Endothelial cell of umbilical vein (primary cell): ENCODE results near the gene C5orf15. TPM values are rescaled to one million over a fixed set of nuclear protein-coding genes. Genes with fewer than 3 reads are reported as not detected.

Experiments
- BruUV-seq: library from RNA; stranded (reverse); fragments of 400-500 nt; replicated peaks from 2 replicates; lab custom pipeline; 2021; lab: Mats Ljungman, UMichigan
- CTCF ChIA-PET: fragments of 300-600, 350-600 bp; sonication (Branson Sonifier 250); formaldehyde crosslinking; loops from one replicate; lab custom pipeline; 2021; ENCODE audit warnings: antibody characterized with exemption, inconsistent platforms; lab: Charles Lee
- POLR2A ChIA-PET: fragments of 300-600, 350-600 bp; sonication (Branson Sonifier 250); formaldehyde crosslinking; loops from one replicate; lab custom pipeline; 2021; ENCODE audit warnings: antibody characterized with exemption, inconsistent platforms; lab: Charles Lee
- DNase-seq: peaks from one replicate; pipeline ENCODE4 v3.0.0-alpha.2; 2011; ENCODE audit warnings: low read depth, low spot score
- FAIRE-seq: peaks from 2 replicates; lab custom pipeline; 2011; peaks lifted over from hg19 to GRCh38; lab: Jason Lieb, UNC
- H2AFZ ChIP-seq: 2 replicates; pipeline ENCODE4 v1.6.0; 2012; ENCODE audit warnings: low read depth, low read length, control low read depth, inconsistent platforms
- H3K27ac ChIP-seq: 2 replicates; pipeline ENCODE4 v1.5.1; 2011; ENCODE audit warnings: low read depth, mild to moderate bottlenecking, control low read depth, low read length, moderate library complexity; ENCODE audit not compliant: insufficient read depth
- H3K27me3 ChIP-seq, 2 experiments: 2 replicates each; pipeline versions ENCODE4 v1.6.0 to v1.6.1; 2011; ENCODE audit warnings: low read length in 2 of 2, mixed read lengths in 1 of 2; ENCODE audit not compliant: control insufficient read depth in 2 of 2, insufficient read depth in 2 of 2
- H3K36me3 ChIP-seq, 2 experiments: 2 replicates in 1 of 2; 3 replicates in 1 of 2; pipeline ENCODE4 v1.5.1; 2011; ENCODE audit warnings: low read length in 2 of 2, mild to moderate bottlenecking in 1 of 2, moderate library complexity in 1 of 2; ENCODE audit not compliant: control insufficient read depth in 2 of 2, insufficient read depth in 2 of 2; ENCODE audit errors: extremely low read depth in 1 of 2
- H3K4me1 ChIP-seq: 3 replicates; pipeline ENCODE4 v1.5.1; 2011; ENCODE audit warnings: mild to moderate bottlenecking, low read length; ENCODE audit not compliant: control insufficient read depth, insufficient read depth; ENCODE audit errors: extremely low read depth
- H3K4me2 ChIP-seq: 2 replicates; pipeline ENCODE4 v1.6.1; 2011; ENCODE audit warnings: low read length, control low read depth, mixed read lengths; ENCODE audit not compliant: insufficient read depth
- H3K4me3 ChIP-seq, 3 experiments: fragments of 200-600 bp in 1 of 3; sonication (generic), shearing (Covaris generic) in 1 of 3; replicated peaks in 1 of 3; 2 replicates each; pipeline ENCODE4 v1.5.1; 2011 to 2016; ENCODE audit warnings: control low read depth in 3 of 3, low read length in 3 of 3, mild to moderate bottlenecking in 2 of 3, inconsistent platforms in 1 of 3, low read depth in 1 of 3, moderate library complexity in 1 of 3; ENCODE audit not compliant: insufficient read depth in 1 of 3
- H3K79me2 ChIP-seq: 2 replicates; pipeline ENCODE4 v1.6.0; 2012; ENCODE audit warnings: low read length, inconsistent platforms; ENCODE audit not compliant: control insufficient read depth, insufficient read depth
- H3K9ac ChIP-seq: replicated peaks from 2 replicates; pipeline ENCODE3; 2011; ENCODE audit warnings: low read length, control low read depth; ENCODE audit not compliant: insufficient read depth; ENCODE audit errors: extremely low read depth
- H3K9me1 ChIP-seq: replicated peaks from 3 replicates; pipeline ENCODE4 v1.6.0; 2011; ENCODE audit warnings: mild to moderate bottlenecking, low read length; ENCODE audit not compliant: control insufficient read depth, insufficient read depth; ENCODE audit errors: extremely low read depth
- H3K9me3 ChIP-seq: replicated peaks from 2 replicates; pipeline ENCODE4 v1.5.1; 2012; ENCODE audit warnings: low read length, inconsistent platforms; ENCODE audit not compliant: control insufficient read depth, insufficient read depth
- H4K20me1 ChIP-seq: replicated peaks from 2 replicates; pipeline ENCODE3; 2011; ENCODE audit warnings: mild to moderate bottlenecking, low read length; ENCODE audit not compliant: control insufficient read depth, insufficient read depth; ENCODE audit errors: extremely low read depth
- CTCF ChIP-seq, 2 donors: IDR thresholded peaks; 1 replicate in 1 of 2; 2 replicates in 1 of 2; pipeline ENCODE4 v1.5.1; 2011; ENCODE audit warnings: low read length in 2 of 2, mild to moderate bottlenecking in 2 of 2, moderate library complexity in 2 of 2, control low read depth in 1 of 2, inconsistent platforms in 1 of 2, low read depth in 1 of 2; ENCODE audit not compliant: insufficient read depth in 1 of 2; ENCODE audit errors: extremely low read depth in 1 of 2
- EZH2 ChIP-seq: IDR thresholded peaks from 2 replicates; pipeline ENCODE4 v1.6.1; 2012; ENCODE audit warnings: borderline replicate concordance, low read depth, mild to moderate bottlenecking, moderate library complexity, low read length, inconsistent platforms; ENCODE audit not compliant: severe bottlenecking
- FOS ChIP-seq: IDR thresholded peaks from 2 replicates; pipeline ENCODE4 v1.6.1; 2011; ENCODE audit warnings: mild to moderate bottlenecking, low read length, moderate library complexity, borderline replicate concordance; ENCODE audit not compliant: insufficient read depth
- GATA2 ChIP-seq: IDR thresholded peaks from 2 replicates; pipeline ENCODE4 v1.7.0; 2011; ENCODE audit warnings: low read depth, mild to moderate bottlenecking, moderate library complexity, mixed read lengths, low read length; ENCODE audit not compliant: insufficient read length, insufficient read depth
- JUN ChIP-seq: IDR thresholded peaks from 2 replicates; pipeline ENCODE4 v1.6.1; 2011; ENCODE audit warnings: borderline replicate concordance, low read depth; ENCODE audit not compliant: insufficient read length, insufficient read depth
- MAX ChIP-seq: IDR thresholded peaks from 2 replicates; pipeline ENCODE4 v1.6.1; 2011; ENCODE audit not compliant: insufficient read depth, insufficient read length
- MYC ChIP-seq: IDR thresholded peaks from one replicate; pipeline ENCODE4 v1.6.1; 2011; ENCODE audit warnings: mild to moderate bottlenecking, low read depth, low read length
- POLR2A ChIP-seq: IDR thresholded peaks from 2 replicates; pipeline ENCODE4 v1.6.1; 2012; ENCODE audit warnings: low read depth, mild to moderate bottlenecking, control low read depth, low read length
- POLR2AphosphoS5 ChIP-seq: IDR thresholded peaks from 2 replicates; pipeline ENCODE4 v1.6.1; 2012; ENCODE audit warnings: low read depth, mild to moderate bottlenecking, control low read depth, low read length, moderate library complexity; ENCODE audit not compliant: insufficient read depth
- dilution Hi-C: fragments of 300-500 bp; cut with MboI; formaldehyde crosslinking; loops from one replicate; pipeline ENCODE4 v1.15.0; 2019; ENCODE audit warnings: low sequenced_read_pairs; ENCODE audit not compliant: extremely low pct_ligation_motif_present
- intact Hi-C: fragments of 100-400 bp; cut with micrococcal nuclease; formaldehyde crosslinking; loops from one replicate; pipeline ENCODE4 v1.10.0; 2022
- polyA plus RNA-seq, 4 experiments: library from polyadenylated mRNA; depleted of rRNA in 3 of 4; stranded (reverse) in 3 of 4; unstranded in 1 of 4; fragments of >200 nt; gene quantifications; 2 replicates each; pipeline versions ENCODE4 v1.2.1 to v1.2.3, GENCODE V29; 2011 to 2012; ENCODE audit warnings: missing spikeins in 1 of 4
- total RNA-seq: library from RNA; stranded (reverse); gene quantifications from 2 replicates; pipeline ENCODE4 v1.2.3, GENCODE V29; 2021

Gene C5orf15
- total and polyA plus RNA-seq, 2 donors (not counting 3 experiments of a cell fraction or from before 2014, with no cell fraction given), result 25.3 to 45.4 TPM

GRCh38 chr5:133925269-133925668 is 43.2 kb downstream of the C5orf15 start:
- H3K27me3 ChIP-seq, result peaks cover 0 to 2% of the 10 kb centered on the region in 2 experiments
- H3K9ac ChIP-seq, result no peak overlapping the region
- no peak overlapping the region for H3K4me2 ChIP-seq
- dilution Hi-C loops (no loop called here), intact Hi-C loops (no loop called here)
- no TSS peak for BruUV-seq
- H3K4me1 ChIP-seq, result no peaks in the 10 kb centered on the region
- no peak overlapping the region for H3K27ac ChIP-seq
- no peaks in the 10 kb centered on the region for H4K20me1 ChIP-seq
- DNase-seq (no peak), FAIRE-seq (no peak)
- no peaks in the 10 kb centered on the region for H3K9me3 ChIP-seq
- ChIA-PET CTCF (no interaction called here), POLR2A (no interaction called here)
- H3K79me2 ChIP-seq, result no peaks in the 10 kb centered on the region
- H3K4me3 ChIP-seq, result no peak overlapping the region
- H3K9me1 ChIP-seq, result no peaks in the 10 kb centered on the region
- H2AFZ ChIP-seq, result no peak overlapping the region
- no peaks in the 10 kb centered on the region for H3K36me3 ChIP-seq
- TF ChIP-seq POLR2A (no peak), JUN (no peak), MYC (no peak), POLR2AphosphoS5 (no peak), FOS (no peak), MAX (no peak), GATA2 (no peak), EZH2 (no peak), CTCF (IDR thresholded peaks at IDR 0.05; ENCODE audit: extremely low read depth in 1 of 2, insufficient read depth in 1 of 2, low read depth in 1 of 2, low read length in 2 of 2) (no peak)
